Activated T-cell treated with anti-CD3 and anti-CD28 coated beads, Interleukin-2, amount 50 U/mL, for 24 hours (primary cell): Measurements from ENCODE around the gene BCAR1.

Source experiments
- DNase-seq: peaks from one replicate; pipeline ENCODE4 v3.0.0-alpha.2; 2020
- H3K27ac Mint-ChIP-seq: 2 replicates; pipeline ENCODE4 v1.8.0; 2020; ENCODE audit warnings: mild to moderate bottlenecking, mixed read lengths
- H3K27me3 Mint-ChIP-seq: 2 replicates; pipeline ENCODE4 v1.8.0; 2020; ENCODE audit warnings: mixed read lengths
- H3K36me3 Mint-ChIP-seq: 2 replicates; pipeline ENCODE4 v1.8.0; 2020; ENCODE audit warnings: low read depth, mixed read lengths
- H3K4me1 Mint-ChIP-seq: 2 replicates; pipeline ENCODE4 v1.8.0; 2020; ENCODE audit warnings: low read depth, mixed read lengths
- H3K4me3 Mint-ChIP-seq: 2 replicates; pipeline ENCODE4 v1.8.0; 2020; ENCODE audit warnings: mild to moderate bottlenecking, moderate library complexity, mixed read lengths
- H3K9me3 Mint-ChIP-seq: 2 replicates; pipeline ENCODE4 v1.8.0; 2020; ENCODE audit warnings: mixed read lengths

BCAR1 gene

GRCh38 chr16:75254359-75254837, 3.0 kb upstream of the BCAR1 start:
- H3K4me1 Mint-ChIP-seq = peaks cover 12% of the 10 kb centered on the region
- H3K27ac Mint-ChIP-seq = no peak overlapping the region
- no peaks in the 10 kb centered on the region for H3K36me3 Mint-ChIP-seq
- H3K9me3 Mint-ChIP-seq = no peaks in the 10 kb centered on the region
- H3K4me3 Mint-ChIP-seq = no peak overlapping the region
- DNase-seq = no peak
- peaks cover 49% of the 10 kb centered on the region for H3K27me3 Mint-ChIP-seq

GRCh38 chr16:75252946-75253911, 1.8 kb upstream of the BCAR1 start:
- no peaks in the 10 kb centered on the region for H3K36me3 Mint-ChIP-seq
- H3K27ac Mint-ChIP-seq = no peak overlapping the region
- no peak overlapping the region for H3K4me3 Mint-ChIP-seq
- H3K9me3 Mint-ChIP-seq = no peaks in the 10 kb centered on the region
- H3K4me1 Mint-ChIP-seq = peaks cover 12% of the 10 kb centered on the region
- DNase-seq = no peak
- H3K27me3 Mint-ChIP-seq = peaks cover 50% of the 10 kb centered on the region

GRCh38 chr16:75252049-75252864, 833 bp upstream of the BCAR1 start:
- H3K4me1 Mint-ChIP-seq = peaks cover 12% of the 10 kb centered on the region
- peaks cover 50% of the 10 kb centered on the region for H3K27me3 Mint-ChIP-seq
- DNase-seq = no peak
- H3K36me3 Mint-ChIP-seq = no peaks in the 10 kb centered on the region
- H3K27ac Mint-ChIP-seq = no peak overlapping the region
- peak overlapping the region; percentile 57 for H3K4me3 Mint-ChIP-seq
- H3K9me3 Mint-ChIP-seq = no peaks in the 10 kb centered on the region

- Mint-ChIP-seq H3K4me1 (peaks cover 12% of the 10 kb centered on the region), H3K27ac (no peak overlapping the region), H3K27me3 (peaks cover 50% of the 10 kb centered on the region), H3K4me3 (peak overlapping the region; percentile 67), H3K36me3 (no peaks in the 10 kb centered on the region), H3K9me3 (no peaks in the 10 kb centered on the region)
- DNase-seq = peak; percentile 55
Observed at GRCh38 chr16:75250809-75251279, 580 bp downstream of the BCAR1 start.

- Mint-ChIP-seq H3K27ac (no peak overlapping the region), H3K9me3 (no peaks in the 10 kb centered on the region), H3K36me3 (no peaks in the 10 kb centered on the region), H3K4me1 (peaks cover 12% of the 10 kb centered on the region), H3K4me3 (peak overlapping the region; percentile 67), H3K27me3 (peaks cover 49% of the 10 kb centered on the region)
- DNase-seq = no peak
Observed at GRCh38 chr16:75250089-75250808, 1.2 kb downstream of the BCAR1 start.

- Mint-ChIP-seq H3K27ac (no peak overlapping the region), H3K36me3 (no peaks in the 10 kb centered on the region), H3K4me1 (peaks cover 16% of the 10 kb centered on the region), H3K4me3 (no peak overlapping the region), H3K27me3 (peaks cover 41% of the 10 kb centered on the region), H3K9me3 (no peaks in the 10 kb centered on the region)
- DNase-seq = no peak
Observed at GRCh38 chr16:75249441-75249840, 2.0 kb downstream of the BCAR1 start.

- no peak overlapping the region for H3K4me3 Mint-ChIP-seq
- no peaks in the 10 kb centered on the region for H3K9me3 Mint-ChIP-seq
- H3K27ac Mint-ChIP-seq = no peak overlapping the region
- H3K4me1 Mint-ChIP-seq = peaks cover 16% of the 10 kb centered on the region
- no peaks in the 10 kb centered on the region for H3K36me3 Mint-ChIP-seq
- DNase-seq = no peak
- peaks cover 35% of the 10 kb centered on the region for H3K27me3 Mint-ChIP-seq
Observed at GRCh38 chr16:75248536-75249380, 2.7 kb downstream of the BCAR1 start.

GRCh38 chr16:75248142-75248535, 3.3 kb downstream of the BCAR1 start:
- Mint-ChIP-seq H3K27ac (no peak overlapping the region), H3K4me1 (peaks cover 16% of the 10 kb centered on the region), H3K27me3 (peaks cover 28% of the 10 kb centered on the region), H3K9me3 (no peaks in the 10 kb centered on the region), H3K36me3 (no peaks in the 10 kb centered on the region), H3K4me3 (no peak overlapping the region)
- DNase-seq = no peak

GRCh38 chr16:75247249-75247648, 4.2 kb downstream of the BCAR1 start:
- Mint-ChIP-seq H3K27ac (no peak overlapping the region), H3K4me1 (peaks cover 16% of the 10 kb centered on the region), H3K4me3 (no peak overlapping the region), H3K9me3 (no peaks in the 10 kb centered on the region), H3K27me3 (peaks cover 20% of the 10 kb centered on the region), H3K36me3 (no peaks in the 10 kb centered on the region)
- no peak for DNase-seq

- Mint-ChIP-seq H3K4me1 (peaks cover 10% of the 10 kb centered on the region), H3K9me3 (no peaks in the 10 kb centered on the region), H3K27ac (no peak overlapping the region), H3K4me3 (no peak overlapping the region), H3K27me3 (peaks cover 14% of the 10 kb centered on the region), H3K36me3 (no peaks in the 10 kb centered on the region)
- no peak for DNase-seq
Observed at GRCh38 chr16:75246504-75247205, 4.8 kb downstream of the BCAR1 start.

- DNase-seq = no peak
- peaks cover 5% of the 10 kb centered on the region for H3K4me1 Mint-ChIP-seq
- no peak overlapping the region for H3K4me3 Mint-ChIP-seq
- peaks cover 8% of the 10 kb centered on the region for H3K27me3 Mint-ChIP-seq
- no peaks in the 10 kb centered on the region for H3K9me3 Mint-ChIP-seq
- H3K27ac Mint-ChIP-seq = no peak overlapping the region
- H3K36me3 Mint-ChIP-seq = no peaks in the 10 kb centered on the region
Observed at GRCh38 chr16:75244844-75245758, 6.3 kb downstream of the BCAR1 start.

GRCh38 chr16:75244225-75244809, 7.1 kb downstream of the BCAR1 start:
- Mint-ChIP-seq H3K36me3 (no peaks in the 10 kb centered on the region), H3K9me3 (no peaks in the 10 kb centered on the region), H3K27me3 (no peaks in the 10 kb centered on the region), H3K4me1 (peaks cover 3% of the 10 kb centered on the region), H3K4me3 (no peak overlapping the region), H3K27ac (no peak overlapping the region)
- no peak for DNase-seq
